ENCODE measurements around the gene HERC2. TPM values are rescaled to one million over a fixed set of nuclear protein-coding genes. Genes with fewer than 3 reads are reported as not detected.
"Not testable (repeated sequence)": the region's sequence is repeated elsewhere in the genome, so short reads cannot be mapped to it uniquely, and the experiment has no call there.

The HERC2 gene
- total and polyA plus RNA-seq, 2 donors (not counting 3 experiments of a cell fraction or from before 2014, with no cell fraction given), result 46.1 to 83.9 TPM

DNA sequence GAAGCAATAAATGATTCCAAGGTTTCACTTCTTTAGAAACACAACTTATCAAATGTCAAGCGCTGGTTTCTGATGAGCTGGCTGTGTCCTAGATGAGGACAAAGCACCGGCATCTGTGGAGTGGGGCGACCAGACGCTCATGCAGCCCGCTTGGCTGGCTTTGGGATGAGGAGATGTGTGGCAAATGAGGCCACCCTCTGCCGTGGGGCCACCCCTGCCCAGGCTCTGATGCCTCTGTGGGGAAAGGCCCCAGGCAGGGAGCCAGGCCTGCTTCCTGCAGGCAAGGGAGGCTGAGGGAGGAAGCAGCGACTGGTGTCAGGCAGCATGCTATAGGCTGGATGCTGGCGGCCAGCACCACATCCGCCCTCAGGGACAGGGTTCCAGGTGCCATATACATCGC, 102.9 kb downstream of the HERC2 start:
- POLR2A ChIA-PET, result no interaction called here
- CTCF ChIA-PET, result no interaction called here
- dilution Hi-C loops (cut with MboI; ENCODE audit: extremely low pct_ligation_motif_present, low sequenced_read_pairs), result no loop called here

DNA sequence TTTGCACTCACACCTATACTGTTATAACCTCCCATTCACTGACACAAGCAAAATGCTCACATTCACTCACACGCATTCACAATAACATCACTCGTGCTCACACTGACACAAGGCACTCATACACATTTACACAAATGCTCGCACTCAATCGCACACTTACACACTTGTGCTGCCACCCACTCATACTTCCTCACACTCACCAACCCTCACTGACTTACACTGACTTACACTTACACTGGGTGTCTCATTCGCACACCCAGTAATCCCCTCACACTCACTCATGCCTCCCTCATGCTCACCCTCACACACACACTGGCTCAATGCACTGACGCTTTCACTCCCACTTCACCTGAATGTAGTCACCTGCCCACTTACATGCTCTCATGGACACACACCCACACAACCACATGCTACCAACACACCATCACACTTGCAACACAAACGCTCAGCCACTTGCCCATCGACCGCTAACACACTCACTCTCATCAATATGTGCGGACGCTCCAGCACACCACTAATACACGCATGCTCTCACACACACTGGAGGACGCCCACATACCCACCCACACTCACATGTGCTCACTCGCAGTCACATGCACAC, 104.9 kb downstream of the HERC2 start:
- H3K4me3 ChIP-seq (replicated peaks in 1 of 3; ENCODE audit: insufficient read depth in 1 of 3, low read depth in 1 of 3, low read length in 3 of 3); H3K27ac ChIP-seq (ENCODE audit: insufficient read depth, low read depth, low read length); H3K79me2 ChIP-seq (ENCODE audit: control insufficient read depth, insufficient read depth, low read length); H3K9me1 ChIP-seq (replicated peaks; ENCODE audit: control insufficient read depth, extremely low read depth, insufficient read depth, low read length); FAIRE-seq; H3K9ac ChIP-seq (replicated peaks; ENCODE audit: extremely low read depth, insufficient read depth, low read length); H3K27me3 ChIP-seq (ENCODE audit: control insufficient read depth in 2 of 2, insufficient read depth in 2 of 2, low read length in 2 of 2); BruUV-seq (replicated peaks); intact Hi-C loops (cut with micrococcal nuclease); H3K4me2 ChIP-seq (ENCODE audit: insufficient read depth, low read length); H3K4me1 ChIP-seq (ENCODE audit: control insufficient read depth, extremely low read depth, insufficient read depth, low read length); POLR2A ChIA-PET; H2AFZ ChIP-seq (ENCODE audit: low read depth, low read length); H4K20me1 ChIP-seq (replicated peaks; ENCODE audit: control insufficient read depth, extremely low read depth, insufficient read depth, low read length); CTCF ChIA-PET; H3K9me3 ChIP-seq (replicated peaks; ENCODE audit: control insufficient read depth, insufficient read depth, low read length); dilution Hi-C loops (cut with MboI; ENCODE audit: extremely low pct_ligation_motif_present, low sequenced_read_pairs); DNase-seq (ENCODE audit: low read depth, low spot score): not testable (repeated sequence)
- peaks cover 3 to 34% of the 10 kb centered on the region in 2 experiments for H3K36me3 ChIP-seq (ENCODE audit: control insufficient read depth in 2 of 2, extremely low read depth in 1 of 2, insufficient read depth in 2 of 2, low read length in 2 of 2)

More for the DNA sequence above, 102.9 kb downstream of the HERC2 start:
- Histone ChIP-seq H4K20me1 (replicated peaks; ENCODE audit: control insufficient read depth, extremely low read depth, insufficient read depth, low read length) (no peaks in the 10 kb centered on the region), H2AFZ (ENCODE audit: low read depth, low read length) (no peak overlapping the region), H3K4me3 (replicated peaks in 1 of 3; ENCODE audit: insufficient read depth in 1 of 3, low read depth in 1 of 3, low read length in 3 of 3) (no peak overlapping the region), H3K9me1 (replicated peaks; ENCODE audit: control insufficient read depth, extremely low read depth, insufficient read depth, low read length) (no peaks in the 10 kb centered on the region), H3K79me2 (ENCODE audit: control insufficient read depth, insufficient read depth, low read length) (no peaks in the 10 kb centered on the region), H3K27me3 (ENCODE audit: control insufficient read depth in 2 of 2, insufficient read depth in 2 of 2, low read length in 2 of 2) (no peaks in the 10 kb centered on the region), H3K9ac (replicated peaks; ENCODE audit: extremely low read depth, insufficient read depth, low read length) (no peak overlapping the region), H3K4me2 (ENCODE audit: insufficient read depth, low read length) (no peak overlapping the region), H3K9me3 (replicated peaks; ENCODE audit: control insufficient read depth, insufficient read depth, low read length) (no peaks in the 10 kb centered on the region), H3K4me1 (ENCODE audit: control insufficient read depth, extremely low read depth, insufficient read depth, low read length) (no peaks in the 10 kb centered on the region), H3K27ac (ENCODE audit: insufficient read depth, low read depth, low read length) (no peak overlapping the region), H3K36me3 (ENCODE audit: control insufficient read depth in 2 of 2, extremely low read depth in 1 of 2, insufficient read depth in 2 of 2, low read length in 2 of 2) (peaks cover 5 to 33% of the 10 kb centered on the region in 2 experiments)
- DNase-seq (ENCODE audit: low read depth, low spot score) (no peak), FAIRE-seq (no peak)
- intact Hi-C loops (cut with micrococcal nuclease), result no loop called here
- no TSS peak for BruUV-seq (replicated peaks)
- TF ChIP-seq GATA2 (IDR thresholded peaks at IDR 0.05; ENCODE audit: insufficient read depth, insufficient read length, low read depth, low read length) (no peak), POLR2AphosphoS5 (IDR thresholded peaks at IDR 0.05; ENCODE audit: insufficient read depth, low read depth, low read length) (no peak), MAX (IDR thresholded peaks at IDR 0.05; ENCODE audit: insufficient read depth, insufficient read length) (no peak), FOS (IDR thresholded peaks at IDR 0.05; ENCODE audit: borderline replicate concordance, insufficient read depth, low read length) (no peak), EZH2 (IDR thresholded peaks at IDR 0.05; ENCODE audit: borderline replicate concordance, low read depth, low read length, severe bottlenecking) (no peak), POLR2A (IDR thresholded peaks at IDR 0.05; ENCODE audit: low read depth, low read length) (no peak), JUN (IDR thresholded peaks at IDR 0.05; ENCODE audit: borderline replicate concordance, insufficient read depth, insufficient read length, low read depth) (no peak), MYC (IDR thresholded peaks at IDR 0.05; ENCODE audit: low read depth, low read length) (no peak)
- TF ChIP-seq, protein P1, sequence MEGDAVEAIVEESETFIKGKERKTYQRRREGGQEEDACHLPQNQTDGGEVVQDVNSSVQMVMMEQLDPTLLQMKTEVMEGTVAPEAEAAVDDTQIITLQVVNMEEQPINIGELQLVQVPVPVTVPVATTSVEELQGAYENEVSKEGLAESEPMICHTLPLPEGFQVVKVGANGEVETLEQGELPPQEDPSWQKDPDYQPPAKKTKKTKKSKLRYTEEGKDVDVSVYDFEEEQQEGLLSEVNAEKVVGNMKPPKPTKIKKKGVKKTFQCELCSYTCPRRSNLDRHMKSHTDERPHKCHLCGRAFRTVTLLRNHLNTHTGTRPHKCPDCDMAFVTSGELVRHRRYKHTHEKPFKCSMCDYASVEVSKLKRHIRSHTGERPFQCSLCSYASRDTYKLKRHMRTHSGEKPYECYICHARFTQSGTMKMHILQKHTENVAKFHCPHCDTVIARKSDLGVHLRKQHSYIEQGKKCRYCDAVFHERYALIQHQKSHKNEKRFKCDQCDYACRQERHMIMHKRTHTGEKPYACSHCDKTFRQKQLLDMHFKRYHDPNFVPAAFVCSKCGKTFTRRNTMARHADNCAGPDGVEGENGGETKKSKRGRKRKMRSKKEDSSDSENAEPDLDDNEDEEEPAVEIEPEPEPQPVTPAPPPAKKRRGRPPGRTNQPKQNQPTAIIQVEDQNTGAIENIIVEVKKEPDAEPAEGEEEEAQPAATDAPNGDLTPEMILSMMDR (IDR thresholded peaks at IDR 0.05; ENCODE audit: extremely low read depth in 1 of 2, insufficient read depth in 1 of 2, low read depth in 1 of 2, low read length in 2 of 2), result no peak

DNA sequence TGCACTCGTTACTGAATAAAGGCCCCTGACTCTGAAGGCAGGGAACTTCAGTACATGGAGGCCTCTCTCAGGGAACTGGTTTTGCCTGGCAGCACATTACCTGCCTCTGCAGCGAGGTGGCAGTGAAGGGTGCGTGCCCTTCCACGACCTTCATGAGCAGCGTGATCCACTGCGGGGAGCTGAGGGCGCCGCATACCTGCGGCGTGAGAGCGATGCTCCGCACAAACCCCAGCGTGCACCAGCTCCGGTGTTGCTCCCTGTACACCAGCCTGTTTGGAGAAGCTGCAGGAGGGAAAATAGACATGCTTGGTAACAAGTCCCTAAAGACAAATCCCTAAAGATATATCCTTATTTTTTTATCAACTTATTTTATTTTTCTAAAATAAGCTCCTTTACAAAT, 106.5 kb downstream of the HERC2 start:
- H4K20me1 ChIP-seq (replicated peaks; ENCODE audit: control insufficient read depth, extremely low read depth, insufficient read depth, low read length); H3K27ac ChIP-seq (ENCODE audit: insufficient read depth, low read depth, low read length); BruUV-seq (replicated peaks); DNase-seq (ENCODE audit: low read depth, low spot score); FAIRE-seq; H3K27me3 ChIP-seq (ENCODE audit: control insufficient read depth in 2 of 2, insufficient read depth in 2 of 2, low read length in 2 of 2); H3K4me3 ChIP-seq (replicated peaks in 1 of 3; ENCODE audit: insufficient read depth in 1 of 3, low read depth in 1 of 3, low read length in 3 of 3); dilution Hi-C loops (cut with MboI; ENCODE audit: extremely low pct_ligation_motif_present, low sequenced_read_pairs); H2AFZ ChIP-seq (ENCODE audit: low read depth, low read length); H3K4me2 ChIP-seq (ENCODE audit: insufficient read depth, low read length); intact Hi-C loops (cut with micrococcal nuclease); H3K9me1 ChIP-seq (replicated peaks; ENCODE audit: control insufficient read depth, extremely low read depth, insufficient read depth, low read length); CTCF ChIA-PET; H3K9ac ChIP-seq (replicated peaks; ENCODE audit: extremely low read depth, insufficient read depth, low read length); POLR2A ChIA-PET; H3K79me2 ChIP-seq (ENCODE audit: control insufficient read depth, insufficient read depth, low read length); H3K4me1 ChIP-seq (ENCODE audit: control insufficient read depth, extremely low read depth, insufficient read depth, low read length); H3K9me3 ChIP-seq (replicated peaks; ENCODE audit: control insufficient read depth, insufficient read depth, low read length): not testable (repeated sequence)
- peaks cover 3 to 38% of the 10 kb centered on the region in 2 experiments for H3K36me3 ChIP-seq (ENCODE audit: control insufficient read depth in 2 of 2, extremely low read depth in 1 of 2, insufficient read depth in 2 of 2, low read length in 2 of 2)
